A549 (cell line): Measurements from ENCODE around the gene C1QTNF7. TPM values are rescaled to one million over a fixed set of nuclear protein-coding genes. Genes with fewer than 3 reads are reported as not detected.

Experiments used
- ATAC-seq, 2 experiments: fragments of 200-7000 bp in 1 of 2; fragments of >200 bp in 1 of 2; cut with Nextera tagmentation in 1 of 2; cut with Tn5 transposase in 1 of 2; 3 replicates each; pipeline versions ENCODE4 v1.8.0 to v1.9.1; 2018 to 2020; ENCODE audit warnings: mild to moderate bottlenecking in 1 of 2, moderate library complexity in 1 of 2
- CTCF ChIA-PET: fragments of 300-600 bp; sonication (Branson Sonifier 250); formaldehyde crosslinking; extraction: SDS; loops from one replicate; lab custom pipeline; 2021; ENCODE audit warnings: antibody characterized with exemption, inconsistent platforms; lab: Yijun Ruan, JAX
- POLR2A ChIA-PET: fragments of 350-600 bp; formaldehyde crosslinking; extraction: SDS; loops from one replicate; lab custom pipeline; 2021; ENCODE audit warnings: antibody characterized with exemption, inconsistent platforms; lab: Yijun Ruan, JAX
- DNase-seq, 2 experiments: peaks; one replicate each; pipeline versions ENCODE4 v3.0.0 to v3.0.0-alpha.2; 2011 to 2016; ENCODE audit warnings: low read depth in 1 of 2, low spot score in 1 of 2
- FAIRE-seq: peaks from 2 replicates; lab custom pipeline; 2011; peaks lifted over from hg19 to GRCh38; lab: Jason Lieb, UNC
- H3K27ac ChIP-seq, 2 experiments: fragments of >200 bp; sonication (Bioruptor Twin); formaldehyde crosslinking; 3 replicates each; pipeline ENCODE4 v1.5.1; 2016 to 2017
- H3K4me1 ChIP-seq: fragments of >200 bp; sonication (Bioruptor Twin); formaldehyde crosslinking; 3 replicates; pipeline ENCODE4 v1.6.1; 2016
- H3K4me2 ChIP-seq: fragments of >200 bp; sonication (Bioruptor Twin); formaldehyde crosslinking; 3 replicates; pipeline ENCODE4 v1.6.1; 2016
- H3K4me3 ChIP-seq: fragments of >200 bp; sonication (Bioruptor Twin); formaldehyde crosslinking; 3 replicates; pipeline ENCODE4 v1.5.1; 2016
- H3K9me3 ChIP-seq: fragments of >200 bp; sonication (Bioruptor Twin); formaldehyde crosslinking; 3 replicates; pipeline ENCODE4 v1.6.1; 2016
- CBX2 ChIP-seq: fragments of 200-600 bp; sonication (generic); IDR thresholded peaks from 2 replicates; pipeline ENCODE4 v1.6.1; 2016; ENCODE audit warnings: low read depth, mild to moderate bottlenecking, borderline replicate concordance
- CEBPB ChIP-seq, 2 experiments: fragments of >200 bp in 1 of 2; sonication (Bioruptor Twin) in 1 of 2; formaldehyde crosslinking in 1 of 2; IDR thresholded peaks; 2 replicates each; pipeline ENCODE4 v1.6.1; 2012 to 2016
- CHD4 ChIP-seq: fragments of 200-600 bp; sonication (generic); IDR thresholded peaks from 2 replicates; pipeline ENCODE4 v1.6.1; 2016; ENCODE audit warnings: antibody characterized with exemption, mild to moderate bottlenecking, borderline replicate concordance
- E2F6 ChIP-seq: IDR thresholded peaks from 2 replicates; pipeline ENCODE4 v1.6.1; 2012; ENCODE audit warnings: low read depth, borderline replicate concordance
- FOSB ChIP-seq: fragments of 250-450 bp; sonication (Bioruptor Pico); IDR thresholded peaks from 2 replicates; pipeline ENCODE4 v1.5.0; 2020; ENCODE audit warnings: mild to moderate bottlenecking, moderate library complexity
- HEYL ChIP-seq: fragments of 250-450 bp; sonication (Bioruptor Pico); IDR thresholded peaks from 2 replicates; pipeline ENCODE4 v1.8.0; 2021; ENCODE audit warnings: mild to moderate bottlenecking, moderate library complexity
- HMGXB4 ChIP-seq: fragments of 250-450 bp; sonication (Bioruptor Pico); IDR thresholded peaks from 2 replicates; pipeline ENCODE4 v1.5.0; 2021; ENCODE audit warnings: mild to moderate bottlenecking, moderate library complexity, borderline replicate concordance
- JUN ChIP-seq, 2 experiments: fragments of >200 bp; sonication (Bioruptor Twin); formaldehyde crosslinking; IDR thresholded peaks; 2 replicates in 1 of 2; 3 replicates in 1 of 2; pipeline ENCODE4 v1.6.1; 2016 to 2017
- KDM1A ChIP-seq: fragments of 200-600 bp; sonication (generic); IDR thresholded peaks from 2 replicates; pipeline ENCODE4 v1.6.1; 2016; ENCODE audit warnings: low read depth, mild to moderate bottlenecking
- KDM5A ChIP-seq: fragments of 200-600 bp; sonication (generic); IDR thresholded peaks from 2 replicates; pipeline ENCODE4 v1.6.1; 2016; ENCODE audit warnings: antibody characterized with exemption, mild to moderate bottlenecking
- MAX ChIP-seq: IDR thresholded peaks from 2 replicates; pipeline ENCODE4 v1.6.1; 2012
- MAZ ChIP-seq: fragments of 150-350 bp; IDR thresholded peaks from 2 replicates; pipeline ENCODE4 v1.6.1; 2014; ENCODE audit warnings: antibody characterized with exemption, low read depth, low read length, borderline replicate concordance
- NR3C1 ChIP-seq: fragments of >200 bp; sonication (Bioruptor Twin); formaldehyde crosslinking; IDR thresholded peaks from 3 replicates; pipeline ENCODE4 v1.6.1; 2017
- RARB ChIP-seq: fragments of 250-450 bp; sonication (Bioruptor Pico); IDR thresholded peaks from 2 replicates; pipeline ENCODE4 v1.8.0; 2021; ENCODE audit warnings: mild to moderate bottlenecking, moderate library complexity
- RCOR1 ChIP-seq: fragments of 150-350 bp; IDR thresholded peaks from 2 replicates; pipeline ENCODE4 v1.6.1; 2014; ENCODE audit warnings: antibody characterized with exemption, low read length, low read depth
- REST ChIP-seq: fragments of 200-600 bp; sonication (generic); IDR thresholded peaks from 2 replicates; pipeline ENCODE4 v1.6.1; 2016; ENCODE audit warnings: antibody characterized with exemption, mild to moderate bottlenecking, moderate library complexity
- RFX5 ChIP-seq: fragments of 450-650 bp; IDR thresholded peaks from 2 replicates; pipeline ENCODE4 v1.7.1; 2014; ENCODE audit warnings: antibody characterized with exemption, mild to moderate bottlenecking, moderate library complexity
- RNF2 ChIP-seq: fragments of 200-600 bp; sonication (generic); IDR thresholded peaks from 2 replicates; pipeline ENCODE4 v1.6.1; 2016; ENCODE audit warnings: low read depth, mild to moderate bottlenecking, antibody characterized with exemption, moderate library complexity, borderline replicate concordance
- SMC3 ChIP-seq: fragments of >200 bp; sonication (Bioruptor Twin); formaldehyde crosslinking; IDR thresholded peaks from 3 replicates; pipeline ENCODE4 v1.6.1; 2018; ENCODE audit warnings: inconsistent platforms
- SREBF2 ChIP-seq: fragments of 450-650 bp; IDR thresholded peaks from 2 replicates; pipeline ENCODE4 v1.6.1; 2014; ENCODE audit warnings: mild to moderate bottlenecking, moderate library complexity
- USF2 ChIP-seq: fragments of 450-650 bp; IDR thresholded peaks from 2 replicates; pipeline ENCODE4 v1.6.1; 2014; ENCODE audit warnings: antibody characterized with exemption
- ZFP36 ChIP-seq: fragments of 450-650 bp; IDR thresholded peaks from 2 replicates; pipeline ENCODE4 v1.6.1; 2014; ENCODE audit warnings: borderline replicate concordance; ENCODE audit not compliant: partially characterized antibody
- ZNF302 ChIP-seq: fragments of 250-450 bp; sonication (Bioruptor Pico); IDR thresholded peaks from 2 replicates; pipeline ENCODE4 v1.9.0; 2021; ENCODE audit warnings: inconsistent platforms, mild to moderate bottlenecking, moderate library complexity
- WGBS: methylation state at CpG from one replicate; pipeline ENCODE4 v1.1.6; 2017; ENCODE audit errors: missing lambda C conversion rate; 5-methylcytosine and 5-hydroxymethylcytosine counted together
- polyA plus RNA-seq, 4 experiments: library from polyadenylated mRNA; depleted of rRNA in 3 of 4; stranded (reverse); fragments of >200 nt; fragmentation: RNase III in 1 of 4; extraction: RNeasy Plus Mini Kit Qiagen cat#74134 plus additional on column Dnase treatment in 1 of 4; gene quantifications; 2 replicates in 3 of 4; 3 replicates in 1 of 4; pipeline ENCODE4 v1.2.3, GENCODE V29; 2011 to 2017

C1QTNF7 gene
- polyA plus RNA-seq, 2 of the 4 experiments (the other 2 are of a cell fraction) = not detected

- TF ChIP-seq USF2 (no peak), SREBF2 (no peak), FOSB (no peak)
Observed at GRCh38 chr4:15412461-15412860, 15.4 kb upstream of the C1QTNF7 start (continued).

GRCh38 chr4:15413010-15413622 lies 14.7 kb upstream of the C1QTNF7 start:
- H3K27ac ChIP-seq = no peak overlapping the region
- CTCF ChIA-PET = interaction anchor here (1.2 kb wide), 1 partner anchor 17 kb away, joined by 3 read pairs; no protein-coding TSS in a partner anchor
- DNase-seq (no peak), ATAC-seq (no peak)
- no peak for TF ChIP-seq RARB (CRISPR knock-in tag)
- no peak for TF ChIP-seq MAZ
- no peak for TF ChIP-seq ZNF302
- no peak for TF ChIP-seq CHD4
- no peak for TF ChIP-seq ZFP36
- no peak for TF ChIP-seq NR3C1
- TF ChIP-seq JUN (IDR thresholded peaks at IDR 0.05) = no peak
- TF ChIP-seq RCOR1 = no peak
- no peak for TF ChIP-seq E2F6
- no peak for TF ChIP-seq RNF2
- no peak for TF ChIP-seq RFX5
- no peak for TF ChIP-seq KDM5A
- no peak for TF ChIP-seq HEYL (CRISPR knock-in tag)
- no peak for TF ChIP-seq CBX2
- no peak for TF ChIP-seq SMC3
- TF ChIP-seq USF2 = no peak
- TF ChIP-seq KDM1A = no peak
- TF ChIP-seq HMGXB4 (CRISPR knock-in tag) = no peak
- no peak for TF ChIP-seq CEBPB (IDR thresholded peaks at IDR 0.05)
- TF ChIP-seq, all 56 proteins: peak for 0
- Histone ChIP-seq H3K9me3 (no peaks in the 10 kb centered on the region), H3K4me3 (no peak overlapping the region), H3K4me1 (peaks cover 11% of the 10 kb centered on the region; the same call in 2 of the 3 replicates), H3K4me2 (no peak overlapping the region)
- WGBS = 21% methylated on average over 6 of the region's 6 CpGs
- POLR2A ChIA-PET = no interaction called here
- no peak for FAIRE-seq

- Histone ChIP-seq H3K4me1 (peaks cover 11% of the 10 kb centered on the region; the same call in 2 of the 3 replicates), H3K4me2 (no peak overlapping the region), H3K4me3 (no peak overlapping the region), H3K27ac (no peak overlapping the region), H3K9me3 (no peaks in the 10 kb centered on the region)
- POLR2A ChIA-PET = interaction anchor here (0.6 kb wide), 1 partner anchor 86 kb away, joined by 3 read pairs; no protein-coding TSS in a partner anchor
- TF ChIP-seq REST (no peak), RFX5 (no peak), RNF2 (no peak), CBX2 (no peak), MAX (no peak)
- ATAC-seq (no peak), DNase-seq (no peak), FAIRE-seq (no peak)
- WGBS = 88% methylated on average over 2 of the region's 2 CpGs
- CTCF ChIA-PET = interaction anchor here (1.2 kb wide), 1 partner anchor 17 kb away, joined by 3 read pairs; no protein-coding TSS in a partner anchor
Observed at GRCh38 chr4:15413623-15414019, 14.2 kb upstream of the C1QTNF7 start.
